Fibroblast of lung (primary cell): ENCODE measurements around the gene P2RY6. TPM values are rescaled to one million over a fixed set of nuclear protein-coding genes. Genes with fewer than 3 reads are reported as not detected.
A peak's percentile ranks its signal among the peaks of the same experiment; 100 is the strongest.

Experiments
- DNase-seq, 2 donors: peaks; one replicate each; pipeline versions ENCODE4 v3.0.0 to v3.0.0-alpha.2; 2010; ENCODE audit warnings: low read depth in 2 of 2
- H2AFZ ChIP-seq: 2 replicates; pipeline ENCODE4 v1.5.1; 2012; ENCODE audit warnings: low read length, control low read depth, inconsistent platforms
- H3K27ac ChIP-seq: 2 replicates; pipeline ENCODE4 v1.5.1; 2011; ENCODE audit warnings: low read length, control low read depth; ENCODE audit not compliant: insufficient read depth
- H3K27me3 ChIP-seq: 2 replicates; pipeline ENCODE4 v1.5.1; 2011; ENCODE audit warnings: mild to moderate bottlenecking, low read length; ENCODE audit not compliant: control insufficient read depth, insufficient read depth
- H3K36me3 ChIP-seq: 2 replicates; pipeline ENCODE4 v1.5.1; 2011; ENCODE audit warnings: low read length; ENCODE audit not compliant: control insufficient read depth, insufficient read depth
- H3K4me1 ChIP-seq: 2 replicates; pipeline ENCODE4 v1.5.1; 2011; ENCODE audit warnings: low read length; ENCODE audit not compliant: control insufficient read depth, insufficient read depth; ENCODE audit errors: extremely low read depth
- H3K4me2 ChIP-seq: 2 replicates; pipeline ENCODE4 v1.5.1; 2011; ENCODE audit warnings: low read length, control low read depth; ENCODE audit not compliant: insufficient read depth; ENCODE audit errors: extremely low read depth
- H3K4me3 ChIP-seq, 4 experiments: fragments of 200-600 bp in 1 of 4; sonication (generic) in 1 of 4; replicated peaks in 1 of 4; 2 replicates each; pipeline ENCODE4 v1.5.1; 2011 to 2016; ENCODE audit warnings: low read length in 4 of 4, low read depth in 3 of 4, mild to moderate bottlenecking in 3 of 4, control low read depth in 2 of 4, inconsistent platforms in 1 of 4, mixed read lengths in 1 of 4; ENCODE audit not compliant: insufficient read depth in 1 of 4; ENCODE audit errors: control extremely low read depth in 1 of 4
- H3K79me2 ChIP-seq: 2 replicates; pipeline ENCODE4 v1.5.1; 2012; ENCODE audit warnings: mild to moderate bottlenecking, low read length, inconsistent platforms; ENCODE audit not compliant: control insufficient read depth, insufficient read depth
- H3K9ac ChIP-seq: 2 replicates; pipeline ENCODE4 v1.5.1; 2011; ENCODE audit warnings: mild to moderate bottlenecking, low read length, control low read depth; ENCODE audit not compliant: insufficient read depth
- H3K9me3 ChIP-seq: 2 replicates; pipeline ENCODE4 v1.5.1; 2012; ENCODE audit warnings: low read depth, low read length; ENCODE audit not compliant: control insufficient read depth, insufficient read depth
- H4K20me1 ChIP-seq: 2 replicates; pipeline ENCODE4 v1.5.1; 2011; ENCODE audit warnings: low read length; ENCODE audit not compliant: control insufficient read depth, insufficient read depth; ENCODE audit errors: extremely low read depth
- CTCF ChIP-seq, 2 donors: IDR thresholded peaks in 1 of 2; conservative IDR thresholded peaks in 1 of 2; 1 replicate in 1 of 2; 2 replicates in 1 of 2; pipeline ENCODE4 v1.5.1; 2011 to 2012; ENCODE audit warnings: low read length in 2 of 2, control low read depth in 1 of 2, inconsistent platforms in 1 of 2, low read depth in 1 of 2, mild to moderate bottlenecking in 1 of 2
- EZH2 ChIP-seq: IDR thresholded peaks from 2 replicates; pipeline ENCODE4 v1.5.1; 2012; ENCODE audit warnings: low read length, control low read depth, mild to moderate bottlenecking; ENCODE audit errors: missing control alignments
- polyA plus RNA-seq, 2 donors: library from polyadenylated mRNA; depleted of rRNA in 1 of 2; stranded (reverse) in 1 of 2; unstranded in 1 of 2; fragments of >200 nt; gene quantifications; 2 replicates each; pipeline ENCODE4 v1.2.1, GENCODE V29; 2011 to 2012; ENCODE audit warnings: missing spikeins in 1 of 2
- total RNA-seq: library from RNA; depleted of rRNA; stranded (reverse); fragments of >200 nt; gene quantifications from 2 replicates; pipeline ENCODE4 v1.2.1, GENCODE V29; 2014

P2RY6 gene
- total and polyA plus RNA-seq, 2 donors (not counting 1 experiment from before 2014, with no cell fraction given) = 0.12 to 0.33 TPM

- Histone ChIP-seq H3K79me2 (peaks cover 50% of the 10 kb centered on the region), H3K4me1 (peaks cover 19% of the 10 kb centered on the region), H3K36me3 (peaks cover 15% of the 10 kb centered on the region), H3K9me3 (no peaks in the 10 kb centered on the region), H3K27me3 (no peaks in the 10 kb centered on the region), H2AFZ (no peak overlapping the region), H3K27ac (peak overlapping the region; percentile 95), H4K20me1 (no peaks in the 10 kb centered on the region), H3K9ac (peak overlapping the region; percentile 87), H3K4me3 (peak overlapping the region; percentile 80 to 88 (median 84)), H3K4me2 (peak overlapping the region; percentile 97)
- TF ChIP-seq EZH2 = no peak
- no peak for TF ChIP-seq CTCF (conservative IDR thresholded peaks at IDR 0.05 in 1 of 2, IDR thresholded peaks at IDR 0.05 in 1 of 2; ENCODE audit: low read depth in 1 of 2, low read length in 2 of 2)
- peak; percentile 96 to 98 for DNase-seq
Measured at GRCh38 chr11:73308961-73309919, 37.1 kb downstream of the P2RY6 start.

- H2AFZ ChIP-seq = no peak overlapping the region
- no peak for TF ChIP-seq EZH2
- TF ChIP-seq CTCF (conservative IDR thresholded peaks at IDR 0.05 in 1 of 2, IDR thresholded peaks at IDR 0.05 in 1 of 2; ENCODE audit: low read depth in 1 of 2, low read length in 2 of 2) = no peak
- peaks cover 58% of the 10 kb centered on the region for H3K79me2 ChIP-seq
- peak overlapping the region; percentile 97 for H3K4me2 ChIP-seq
- DNase-seq = no peak
- H3K9ac ChIP-seq = peak overlapping the region; percentile 87
- H3K27ac ChIP-seq = peak overlapping the region; percentile 95
- peaks cover 15% of the 10 kb centered on the region for H3K36me3 ChIP-seq
- no peaks in the 10 kb centered on the region for H3K9me3 ChIP-seq
- peaks cover 24% of the 10 kb centered on the region for H3K4me1 ChIP-seq
- H3K27me3 ChIP-seq = no peaks in the 10 kb centered on the region
- no peaks in the 10 kb centered on the region for H4K20me1 ChIP-seq
- peak overlapping the region; percentile 80 to 88 (median 84) for H3K4me3 ChIP-seq
Measured at GRCh38 chr11:73310076-73310475, 37.9 kb downstream of the P2RY6 start.

- peak overlapping the region; percentile 95 for H3K27ac ChIP-seq
- H2AFZ ChIP-seq = no peak overlapping the region
- peaks cover 66% of the 10 kb centered on the region for H3K79me2 ChIP-seq
- H3K36me3 ChIP-seq = peaks cover 15% of the 10 kb centered on the region
- no peak for TF ChIP-seq CTCF (conservative IDR thresholded peaks at IDR 0.05 in 1 of 2, IDR thresholded peaks at IDR 0.05 in 1 of 2; ENCODE audit: low read depth in 1 of 2, low read length in 2 of 2)
- TF ChIP-seq EZH2 = no peak
- no peak for DNase-seq
- peak overlapping the region; percentile 97 for H3K4me2 ChIP-seq
- H3K4me3 ChIP-seq = peak overlapping the region; percentile 68 to 88 (median 84)
- H3K9me3 ChIP-seq = no peaks in the 10 kb centered on the region
- peaks cover 28% of the 10 kb centered on the region for H3K4me1 ChIP-seq
- H3K9ac ChIP-seq = peak overlapping the region; percentile 87
- no peaks in the 10 kb centered on the region for H3K27me3 ChIP-seq
- H4K20me1 ChIP-seq = no peaks in the 10 kb centered on the region
Measured at GRCh38 chr11:73310661-73311393, 38.7 kb downstream of the P2RY6 start.
